Activated CD4-positive, alpha-beta T cell treated with anti-CD3 and anti-CD28 coated beads for 36 hours (primary cell): ENCODE results near the gene TSHZ2. TPM values are rescaled to one million over a fixed set of nuclear protein-coding genes. Genes with fewer than 3 reads are reported as not detected.
"Not testable (repeated sequence)": the region's sequence is repeated elsewhere in the genome, so short reads cannot be mapped to it uniquely, and the experiment has no call there.

Experiments used
- ATAC-seq: fragments of 200-7000 bp; cut with Tn5 transposase; one replicate; pipeline ENCODE4 v1.10.0; 2021; ENCODE audit warnings: mild to moderate bottlenecking, moderate library complexity
- CTCF ChIA-PET: fragments of 350-600 bp; sonication (Branson Sonifier 250); formaldehyde crosslinking; loops from one replicate; lab custom pipeline; 2021; ENCODE audit warnings: antibody characterized with exemption; lab: Charles Lee
- POLR2A ChIA-PET: fragments of 350-600 bp; sonication (Branson Sonifier 250); formaldehyde crosslinking; loops from one replicate; lab custom pipeline; 2021; ENCODE audit warnings: antibody characterized with exemption, inconsistent platforms; lab: Charles Lee
- DNase-seq: peaks from one replicate; pipeline ENCODE4 v3.0.0-alpha.2; 2020
- H3K27ac Mint-ChIP-seq: one replicate; pipeline ENCODE4 v1.8.0; 2021; ENCODE audit warnings: mixed read lengths
- H3K27me3 Mint-ChIP-seq: one replicate; pipeline ENCODE4 v1.8.0; 2021; ENCODE audit warnings: mixed read lengths
- H3K36me3 Mint-ChIP-seq: one replicate; pipeline ENCODE4 v1.8.0; 2021; ENCODE audit warnings: low read depth, mixed read lengths
- H3K4me1 Mint-ChIP-seq: one replicate; pipeline ENCODE4 v1.8.0; 2021; ENCODE audit warnings: mixed read lengths
- H3K4me3 Mint-ChIP-seq: one replicate; pipeline ENCODE4 v1.8.0; 2021; ENCODE audit warnings: mild to moderate bottlenecking, moderate library complexity, mixed read lengths
- H3K9me3 Mint-ChIP-seq: one replicate; pipeline ENCODE4 v1.8.0; 2021; ENCODE audit warnings: low read depth, mixed read lengths
- intact Hi-C, 2 experiments: fragments of 100-400 bp; cut with DNase I in 1 of 2; cut with micrococcal nuclease in 1 of 2; formaldehyde crosslinking; loops; one replicate each; pipeline versions ENCODE4 v1.14.2 to v1.15.1; 2022 to 2024; cut with DNase I, micrococcal nuclease
- total RNA-seq, 2 experiments: library from RNA; stranded (reverse); gene quantifications; one replicate each; pipeline ENCODE4 v1.2.3, GENCODE V29; 2021

TSHZ2 gene
- total RNA-seq, 2 experiments from 2014 or later, result 25.9 to 43.6 TPM

- POLR2A ChIA-PET, result no interaction called here
- Mint-ChIP-seq H3K4me3 (no peak overlapping the region), H3K36me3 (peaks cover 7% of the 10 kb centered on the region), H3K9me3 (no peaks in the 10 kb centered on the region), H3K27ac (no peak overlapping the region), H3K4me1 (peaks cover 18% of the 10 kb centered on the region), H3K27me3 (no peaks in the 10 kb centered on the region)
- DNase-seq (no peak), ATAC-seq (no peak)
- intact Hi-C loops, result no loop called here
- CTCF ChIA-PET, result no interaction called here
Measured at GRCh38 chr20:53406580-53406979, 434.4 kb downstream of the TSHZ2 start.

GRCh38 chr20:53408691-53409446, 436.7 kb downstream of the TSHZ2 start:
- DNase-seq (no peak), ATAC-seq (no peak)
- H3K36me3 Mint-ChIP-seq, result peaks cover 2% of the 10 kb centered on the region
- no peak overlapping the region for H3K27ac Mint-ChIP-seq
- no peak overlapping the region for H3K4me3 Mint-ChIP-seq
- H3K9me3 Mint-ChIP-seq, result no peaks in the 10 kb centered on the region
- no peaks in the 10 kb centered on the region for H3K27me3 Mint-ChIP-seq
- ChIA-PET CTCF (interaction anchor here (1.1 kb wide), 1 partner anchor 16 kb away, joined by 3 read pairs; no protein-coding TSS in a partner anchor), POLR2A (no interaction called here)
- peaks cover 9% of the 10 kb centered on the region for H3K4me1 Mint-ChIP-seq
- intact Hi-C loops, result no loop called here

- peaks cover 2% of the 10 kb centered on the region for H3K36me3 Mint-ChIP-seq
- intact Hi-C loops, result no loop called here
- H3K4me3 Mint-ChIP-seq, result no peak overlapping the region
- no peaks in the 10 kb centered on the region for H3K9me3 Mint-ChIP-seq
- no peak overlapping the region for H3K27ac Mint-ChIP-seq
- CTCF ChIA-PET, result no interaction called here
- peaks cover 9% of the 10 kb centered on the region for H3K4me1 Mint-ChIP-seq
- DNase-seq (no peak), ATAC-seq (no peak)
- H3K27me3 Mint-ChIP-seq, result no peaks in the 10 kb centered on the region
- POLR2A ChIA-PET, result no interaction called here
Measured at GRCh38 chr20:53409447-53409717, 437.2 kb downstream of the TSHZ2 start.

- ATAC-seq, result no peak
- Mint-ChIP-seq H3K4me1 (peaks cover 6% of the 10 kb centered on the region), H3K27me3 (no peaks in the 10 kb centered on the region), H3K27ac (no peak overlapping the region), H3K9me3 (no peaks in the 10 kb centered on the region), H3K36me3 (peaks cover 2% of the 10 kb centered on the region), H3K4me3 (no peak overlapping the region)
- intact Hi-C loops, result loop anchor here (5.0 to 10.0 kb wide), 3 partner anchors 134 to 534 kb away; no protein-coding TSS in a partner anchor
- DNase-seq, result no peak
- CTCF ChIA-PET, result interaction anchor here (0.7 kb wide), 1 partner anchor 1114 kb away, joined by 4 read pairs; no protein-coding TSS in a partner anchor
- POLR2A ChIA-PET, result no interaction called here
Measured at GRCh38 chr20:53411129-53411528, 439.0 kb downstream of the TSHZ2 start.

GRCh38 chr20:53411891-53412290, 439.7 kb downstream of the TSHZ2 start:
- POLR2A ChIA-PET, result no interaction called here
- ATAC-seq, result no peak
- H3K4me3 Mint-ChIP-seq, result no peak overlapping the region

GRCh38 chr20:53412577-53413185, 440.5 kb downstream of the TSHZ2 start:
- peaks cover 6% of the 10 kb centered on the region for H3K4me1 Mint-ChIP-seq
- peaks cover 2% of the 10 kb centered on the region for H3K36me3 Mint-ChIP-seq
- H3K9me3 Mint-ChIP-seq, result no peaks in the 10 kb centered on the region
- ATAC-seq, result no peak
- ChIA-PET POLR2A (no interaction called here), CTCF (interaction anchor here (0.6 to 1.0 kb wide), 4 partner anchors 135 to 1100 kb away, joined by 3 to 4 read pairs (median 4); no protein-coding TSS in a partner anchor)
- peak overlapping the region; percentile 38 for H3K27ac Mint-ChIP-seq
- H3K4me3 Mint-ChIP-seq, result no peak overlapping the region
- intact Hi-C loops, result loop anchor here (1.0 to 10.0 kb wide), 4 partner anchors 132 to 532 kb away; no protein-coding TSS in a partner anchor
- H3K27me3 Mint-ChIP-seq, result no peaks in the 10 kb centered on the region
- no peak for DNase-seq

More at GRCh38 chr20:53411891-53412290, 439.7 kb downstream of the TSHZ2 start:
- no peak overlapping the region for H3K27ac Mint-ChIP-seq
- CTCF ChIA-PET, result interaction anchor here (0.7 to 1.0 kb wide), 2 partner anchors 311 to 1099 kb away, joined by 3 to 4 read pairs; no protein-coding TSS in a partner anchor
- H3K27me3 Mint-ChIP-seq, result no peaks in the 10 kb centered on the region
- DNase-seq, result no peak
- intact Hi-C loops, result loop anchor here (5.0 to 10.0 kb wide), 3 partner anchors 133 to 533 kb away; no protein-coding TSS in a partner anchor
- peaks cover 2% of the 10 kb centered on the region for H3K36me3 Mint-ChIP-seq
- H3K9me3 Mint-ChIP-seq, result no peaks in the 10 kb centered on the region
- H3K4me1 Mint-ChIP-seq, result peaks cover 6% of the 10 kb centered on the region

- intact Hi-C loops, result loop anchor here (1.0 to 10.0 kb wide), 4 partner anchors 132 to 532 kb away; no protein-coding TSS in a partner anchor
- DNase-seq, result peak; percentile 75
- POLR2A ChIA-PET, result no interaction called here
- Mint-ChIP-seq H3K27ac (peak overlapping the region; percentile 38), H3K4me1 (peaks cover 6% of the 10 kb centered on the region), H3K27me3 (no peaks in the 10 kb centered on the region), H3K9me3 (no peaks in the 10 kb centered on the region), H3K36me3 (peaks cover 2% of the 10 kb centered on the region), H3K4me3 (no peak overlapping the region)
- peak; percentile 71 for ATAC-seq
- CTCF ChIA-PET, result interaction anchor here (0.5 to 0.8 kb wide), 3 partner anchors 134 to 478 kb away, joined by 3 to 4 read pairs (median 4); no protein-coding TSS in a partner anchor
Measured at GRCh38 chr20:53413186-53413631, 441.1 kb downstream of the TSHZ2 start.

- DNase-seq, H3K4me3 Mint-ChIP-seq, ATAC-seq, H3K9me3 Mint-ChIP-seq, H3K36me3 Mint-ChIP-seq, H3K27ac Mint-ChIP-seq, H3K4me1 Mint-ChIP-seq, H3K27me3 Mint-ChIP-seq, POLR2A ChIA-PET: not testable (repeated sequence)
- intact Hi-C loops, result loop anchor here (1.0 to 10.0 kb wide), 4 partner anchors 131 to 531 kb away; no protein-coding TSS in a partner anchor
- CTCF ChIA-PET, result interaction anchor here (0.5 to 0.8 kb wide), 2 partner anchors 134 to 414 kb away, joined by 3 to 4 read pairs; no protein-coding TSS in a partner anchor
Measured at GRCh38 chr20:53413845-53414244, 441.7 kb downstream of the TSHZ2 start.

- no peaks in the 10 kb centered on the region for H3K9me3 Mint-ChIP-seq
- no peak overlapping the region for H3K27ac Mint-ChIP-seq
- H3K27me3 Mint-ChIP-seq, result no peaks in the 10 kb centered on the region
- intact Hi-C loops, result loop anchor here in 1 of 2 experiments (10.0 kb wide), 2 partner anchors 125 to 525 kb away; no protein-coding TSS in a partner anchor
- POLR2A ChIA-PET, result no interaction called here
- H3K36me3 Mint-ChIP-seq, result peaks cover 5% of the 10 kb centered on the region
- no peak overlapping the region for H3K4me3 Mint-ChIP-seq
- no peak for ATAC-seq
- no peak for DNase-seq
- no peaks in the 10 kb centered on the region for H3K4me1 Mint-ChIP-seq
- CTCF ChIA-PET, result interaction anchor here (0.7 to 1.1 kb wide), 3 partner anchors 10 to 285 kb away, joined by 3 read pairs; no protein-coding TSS in a partner anchor
Measured at GRCh38 chr20:53419693-53420460, 447.7 kb downstream of the TSHZ2 start.

GRCh38 chr20:53421343-53421742, 449.2 kb downstream of the TSHZ2 start:
- CTCF ChIA-PET, result no interaction called here
- H3K36me3 Mint-ChIP-seq, result peaks cover 5% of the 10 kb centered on the region
- no peaks in the 10 kb centered on the region for H3K27me3 Mint-ChIP-seq
- H3K9me3 Mint-ChIP-seq, result no peaks in the 10 kb centered on the region
- H3K27ac Mint-ChIP-seq, result no peak overlapping the region
- no peaks in the 10 kb centered on the region for H3K4me1 Mint-ChIP-seq
- POLR2A ChIA-PET, result no interaction called here
- DNase-seq, result no peak
- H3K4me3 Mint-ChIP-seq, result no peak overlapping the region
- no peak for ATAC-seq
- intact Hi-C loops, result no loop called here

GRCh38 chr20:53422039-53422438, 449.9 kb downstream of the TSHZ2 start:
- H3K27ac Mint-ChIP-seq, result no peak overlapping the region
- H3K4me1 Mint-ChIP-seq, result no peaks in the 10 kb centered on the region
- intact Hi-C loops, result no loop called here
- no peaks in the 10 kb centered on the region for H3K9me3 Mint-ChIP-seq
- H3K27me3 Mint-ChIP-seq, result no peaks in the 10 kb centered on the region
- CTCF ChIA-PET, result no interaction called here
- peaks cover 5% of the 10 kb centered on the region for H3K36me3 Mint-ChIP-seq
- POLR2A ChIA-PET, result no interaction called here
- no peak overlapping the region for H3K4me3 Mint-ChIP-seq
- ATAC-seq (no peak), DNase-seq (no peak)
